ENCODE data around the gene WNT9B. TPM values are rescaled to one million over a fixed set of nuclear protein-coding genes. Genes with fewer than 3 reads are reported as not detected.

WNT9B gene
- polyA plus RNA-seq, 1 donor from 2014 or later: not detected

- no peak for TF ChIP-seq EZH2 (IDR thresholded peaks at IDR 0.05; ENCODE audit: borderline replicate concordance, insufficient read depth, low read length, poor library complexity, severe bottlenecking)
- no peak for TF ChIP-seq CTCF (IDR thresholded peaks at IDR 0.05; ENCODE audit: poor library complexity, severe bottlenecking)
- TF ChIP-seq REST (IDR thresholded peaks at IDR 0.05; ENCODE audit: borderline replicate concordance): no peak
- TF ChIP-seq EP300 (conservative IDR thresholded peaks at IDR 0.05; ENCODE audit: poor library complexity, severe bottlenecking): no peak
- TF ChIP-seq SMC3 (conservative IDR thresholded peaks at IDR 0.05; ENCODE audit: poor library complexity): no peak
- no peak for TF ChIP-seq TAF1 (IDR thresholded peaks at IDR 0.05; ENCODE audit: low read depth)
- TF ChIP-seq POLR2AphosphoS5 (IDR thresholded peaks at IDR 0.05): no peak
- no peak for TF ChIP-seq RAD21 (conservative IDR thresholded peaks at IDR 0.05)
- no peak for TF ChIP-seq MXI1 (conservative IDR thresholded peaks at IDR 0.05; ENCODE audit: poor library complexity, severe bottlenecking)
- Histone ChIP-seq H3K4me3 (ENCODE audit: low read length) (no peak overlapping the region), H3K27me3 (ENCODE audit: insufficient read depth, low read depth, low read length) (peaks cover 91% of the 10 kb centered on the region), H3K27ac (ENCODE audit: low read length) (no peak overlapping the region), H3K79me2 (replicated peaks; ENCODE audit: insufficient read depth, low read length) (no peaks in the 10 kb centered on the region), H3K9me2 (ENCODE audit: insufficient read depth, low read length) (no peaks in the 10 kb centered on the region), H2AFZ (ENCODE audit: low read depth, low read length) (no peak overlapping the region), H4K20me1 (ENCODE audit: insufficient read depth) (no peaks in the 10 kb centered on the region), H3K9me3 (ENCODE audit: low read length) (no peaks in the 10 kb centered on the region), H3K36me3 (ENCODE audit: insufficient read depth, low read length) (no peaks in the 10 kb centered on the region), H3K9ac (ENCODE audit: low read length) (no peak overlapping the region), H3F3A (ENCODE audit: insufficient read depth, low read length, poor library complexity, severe bottlenecking) (no peaks in the 10 kb centered on the region), H3K4me2 (ENCODE audit: low read length) (no peak overlapping the region)
Observed at GRCh38 chr17:46823657-46824056, 27.7 kb upstream of the WNT9B start.

GRCh38 chr17:46826116-46826515 is 25.3 kb upstream of the WNT9B start:
- H3K27me3 ChIP-seq (ENCODE audit: insufficient read depth, low read depth, low read length): peaks cover 88% of the 10 kb centered on the region

More at GRCh38 chr17:46826116-46826515, 25.3 kb upstream of the WNT9B start:
- no peak overlapping the region for H3K27ac ChIP-seq (ENCODE audit: low read length)
- no peak overlapping the region for H2AFZ ChIP-seq (ENCODE audit: low read depth, low read length)
- no peaks in the 10 kb centered on the region for H3K9me2 ChIP-seq (ENCODE audit: insufficient read depth, low read length)
- no peaks in the 10 kb centered on the region for H3K36me3 ChIP-seq (ENCODE audit: insufficient read depth, low read length)
- no peak overlapping the region for H3K9ac ChIP-seq (ENCODE audit: low read length)
- no peak overlapping the region for H3K4me3 ChIP-seq (ENCODE audit: low read length)
- H3F3A ChIP-seq (ENCODE audit: insufficient read depth, low read length, poor library complexity, severe bottlenecking): no peaks in the 10 kb centered on the region
- H3K4me2 ChIP-seq (ENCODE audit: low read length): no peak overlapping the region
- H3K9me3 ChIP-seq (ENCODE audit: low read length): no peaks in the 10 kb centered on the region
- no peaks in the 10 kb centered on the region for H3K79me2 ChIP-seq (replicated peaks; ENCODE audit: insufficient read depth, low read length)
- TF ChIP-seq TAF1 (IDR thresholded peaks at IDR 0.05; ENCODE audit: low read depth) (no peak), SMC3 (conservative IDR thresholded peaks at IDR 0.05; ENCODE audit: poor library complexity) (no peak), EP300 (conservative IDR thresholded peaks at IDR 0.05; ENCODE audit: poor library complexity, severe bottlenecking) (no peak), RAD21 (conservative IDR thresholded peaks at IDR 0.05) (no peak), EZH2 (IDR thresholded peaks at IDR 0.05; ENCODE audit: borderline replicate concordance, insufficient read depth, low read length, poor library complexity, severe bottlenecking) (no peak), MXI1 (conservative IDR thresholded peaks at IDR 0.05; ENCODE audit: poor library complexity, severe bottlenecking) (no peak), POLR2AphosphoS5 (IDR thresholded peaks at IDR 0.05) (no peak), CTCF (IDR thresholded peaks at IDR 0.05; ENCODE audit: poor library complexity, severe bottlenecking) (no peak), REST (IDR thresholded peaks at IDR 0.05; ENCODE audit: borderline replicate concordance) (no peak)
- H4K20me1 ChIP-seq (ENCODE audit: insufficient read depth): no peaks in the 10 kb centered on the region
